GM23338 (cell line): ENCODE measurements around the gene CNOT8. TPM values are rescaled to one million over a fixed set of nuclear protein-coding genes. Genes with fewer than 3 reads are reported as not detected.

ENCODE experiments used
- EZH2 ChIP-seq: fragments of 200-600 bp; sonication (generic); IDR thresholded peaks from one replicate; pipeline ENCODE4 v1.8.0; 2017; ENCODE audit warnings: antibody characterized with exemption, mild to moderate bottlenecking, low read depth; ENCODE audit not compliant: unreplicated experiment
- EZH2phosphoT487 ChIP-seq: fragments of 200-600 bp; sonication (generic); IDR thresholded peaks from one replicate; pipeline ENCODE4 v1.8.1; 2018; ENCODE audit warnings: antibody characterized with exemption; ENCODE audit not compliant: unreplicated experiment
- NANOG ChIP-seq: IDR thresholded peaks from 2 replicates; pipeline ENCODE4 v1.6.1; 2016; ENCODE audit warnings: antibody characterized with exemption, borderline replicate concordance
- POLR2AphosphoS5 ChIP-seq: IDR thresholded peaks from 2 replicates; pipeline ENCODE4 v1.6.1; 2016; ENCODE audit warnings: antibody characterized with exemption, low read depth
- REST ChIP-seq: IDR thresholded peaks from one replicate; pipeline ENCODE4 v1.6.1; 2018; ENCODE audit warnings: antibody characterized with exemption; ENCODE audit not compliant: unreplicated experiment
- ZNF114 ChIP-seq: fragments of 250-450 bp; sonication (Bioruptor Pico); IDR thresholded peaks from 2 replicates; pipeline ENCODE4 v1.5.0; 2020; ENCODE audit warnings: mild to moderate bottlenecking, moderate library complexity
- ZNF331 ChIP-seq: fragments of 250-450 bp; sonication (Bioruptor Pico); IDR thresholded peaks from 2 replicates; pipeline ENCODE4 v1.5.0; 2020; ENCODE audit warnings: low read depth, mild to moderate bottlenecking, moderate library complexity
- ZNF462 ChIP-seq: fragments of 250-450 bp; sonication (Bioruptor Pico); IDR thresholded peaks from 2 replicates; pipeline ENCODE4 v1.5.0; 2020; ENCODE audit warnings: mild to moderate bottlenecking, moderate library complexity
- polyA plus RNA-seq: library from polyadenylated mRNA; unstranded; fragments of >200 nt; fragmentation: Nextera tagmentation; extraction: Ambion mirVana; gene quantifications from 2 replicates; pipeline ENCODE4 v1.2.1, GENCODE V29; 2016
- total RNA-seq: library from RNA; depleted of rRNA; stranded (reverse); fragments of >200 nt; shearing (Covaris generic); gene quantifications from 2 replicates; pipeline ENCODE4 v1.2.3, GENCODE V29; 2014

Gene CNOT8
- total and polyA plus RNA-seq, 2 experiments from 2014 or later = 31.2 to 77.7 TPM

GRCh38 chr5:154836225-154836624 is 22.2 kb upstream of the CNOT8 start (continued):
- TF ChIP-seq ZNF462 (CRISPR knock-in tag) (no peak), EZH2 (no peak), ZNF331 (CRISPR knock-in tag) (no peak), REST (no peak), NANOG (no peak), EZH2phosphoT487 (no peak), ZNF114 (CRISPR knock-in tag) (no peak), POLR2AphosphoS5 (no peak)
